ENCODE results near the gene TEX36.
"Not testable (repeated sequence)": the region's sequence is repeated elsewhere in the genome, so short reads cannot be mapped to it uniquely, and the experiment has no call there.

Gene TEX36

DNA sequence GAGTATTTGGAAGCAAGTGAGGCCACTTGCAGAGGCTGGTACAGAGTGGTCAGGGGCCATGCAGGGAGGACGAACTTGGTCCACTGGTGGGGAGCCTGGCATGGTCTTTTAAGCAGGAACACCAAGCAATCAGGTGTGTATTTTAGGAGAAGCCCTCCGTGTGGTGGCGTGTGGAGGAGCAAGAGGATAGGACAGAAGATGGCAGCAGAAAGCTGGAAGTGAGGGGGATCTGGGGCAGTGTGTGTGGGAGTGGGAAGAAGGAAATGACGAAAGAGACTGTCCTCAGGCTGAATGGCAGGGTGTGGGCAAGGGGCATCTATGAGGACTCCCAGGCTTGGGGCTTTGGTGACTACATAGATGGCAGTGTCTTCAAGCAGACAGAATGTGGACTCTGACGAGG lies 51.2 kb downstream of the TEX36 start:
- DNase-seq (ENCODE audit: low spot score): no peak

DNA sequence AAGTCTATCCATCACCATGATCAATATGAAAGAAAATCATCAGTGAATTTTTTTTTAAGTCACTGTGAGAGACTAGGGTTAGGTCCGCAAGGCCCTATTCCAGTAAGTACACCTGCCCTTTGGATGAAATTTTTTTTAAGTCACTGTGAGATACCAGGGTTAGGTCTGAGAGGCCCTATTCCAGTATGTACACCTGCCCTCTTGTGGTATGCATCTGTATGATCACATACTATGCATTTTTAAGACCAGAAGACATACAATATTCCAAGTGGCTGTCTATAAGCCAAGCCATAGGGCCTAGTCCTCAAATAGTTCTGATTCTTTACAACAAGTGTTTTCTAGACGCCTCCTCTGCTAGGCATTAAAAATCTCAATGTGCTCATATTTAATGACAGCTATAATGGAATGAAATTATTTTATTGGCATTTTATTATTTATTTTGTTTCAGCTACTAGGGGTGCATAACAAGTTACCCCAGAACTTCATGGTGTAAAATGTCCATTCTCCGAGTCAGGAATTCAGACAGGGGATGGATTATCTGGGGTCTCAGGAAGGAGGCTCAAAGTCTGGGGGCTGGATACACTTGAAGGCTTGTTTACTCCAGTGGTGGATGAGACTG lies 53.1 kb downstream of the TEX36 start:
- no peak for DNase-seq (ENCODE audit: low spot score)

DNA sequence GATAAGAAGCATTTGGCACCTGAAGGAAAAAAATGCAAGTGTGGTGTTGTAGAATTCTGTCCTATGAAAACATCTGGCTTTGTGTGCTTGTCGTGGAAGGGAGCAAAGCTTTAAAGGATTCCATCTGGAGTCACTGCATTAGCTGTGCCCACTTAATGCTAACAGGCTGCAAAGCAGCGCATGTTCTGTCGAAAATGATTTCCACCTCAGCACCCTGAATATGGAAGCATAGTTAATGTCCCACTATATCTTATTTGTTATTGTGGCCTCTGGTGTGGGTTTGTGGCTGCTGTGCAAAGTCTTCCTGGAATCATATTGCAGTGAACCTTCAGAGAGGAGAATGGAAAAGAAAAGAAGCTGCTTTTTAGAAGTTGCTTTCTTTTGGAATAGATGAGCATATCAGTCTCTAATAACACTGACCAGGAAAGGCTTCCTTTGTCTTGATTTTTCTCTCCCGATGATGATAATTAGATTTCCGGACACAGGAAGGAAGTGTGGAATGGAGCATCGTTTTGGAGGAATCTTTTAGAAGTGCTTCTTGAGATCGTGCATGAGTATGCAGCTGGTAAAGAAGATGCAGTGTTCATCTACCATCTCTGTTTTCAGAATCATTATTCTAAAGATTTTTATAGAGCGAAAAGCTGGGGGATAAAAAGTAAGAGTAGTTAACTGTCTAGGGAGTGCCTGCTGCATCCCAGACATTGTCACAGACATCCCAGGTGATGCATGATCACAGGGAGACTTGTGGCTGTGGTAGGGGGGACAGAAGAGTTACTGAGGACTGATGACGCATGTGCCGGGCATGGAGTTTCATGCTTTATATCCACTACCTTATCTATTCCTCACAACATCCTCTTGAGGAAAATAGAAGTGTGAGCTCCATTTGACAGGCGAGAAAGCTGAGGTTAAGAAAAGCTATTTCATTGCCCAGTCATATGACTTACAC lies 54.6 kb downstream of the TEX36 start:
- no peak for DNase-seq (ENCODE audit: low spot score)

DNA sequence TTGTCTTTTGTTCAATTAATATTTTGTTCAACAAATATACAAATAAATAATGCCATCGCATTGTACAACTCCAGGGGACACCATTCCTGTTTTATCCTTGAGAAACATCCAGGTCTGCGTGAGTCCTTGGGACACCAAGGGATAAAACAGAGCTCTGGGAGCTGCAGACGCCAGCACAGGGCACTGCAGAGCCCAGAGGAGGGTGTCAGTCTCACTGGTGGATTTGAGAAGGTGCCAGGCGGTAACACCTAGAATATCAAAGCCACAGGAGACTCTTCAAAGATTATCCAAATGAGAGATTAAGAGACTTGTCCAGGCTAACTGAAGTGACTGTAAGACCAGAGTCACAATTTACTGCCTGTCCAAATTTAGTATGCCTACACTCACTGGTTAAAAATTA lies 55.3 kb downstream of the TEX36 start:
- DNase-seq (ENCODE audit: low spot score): no peak

DNA sequence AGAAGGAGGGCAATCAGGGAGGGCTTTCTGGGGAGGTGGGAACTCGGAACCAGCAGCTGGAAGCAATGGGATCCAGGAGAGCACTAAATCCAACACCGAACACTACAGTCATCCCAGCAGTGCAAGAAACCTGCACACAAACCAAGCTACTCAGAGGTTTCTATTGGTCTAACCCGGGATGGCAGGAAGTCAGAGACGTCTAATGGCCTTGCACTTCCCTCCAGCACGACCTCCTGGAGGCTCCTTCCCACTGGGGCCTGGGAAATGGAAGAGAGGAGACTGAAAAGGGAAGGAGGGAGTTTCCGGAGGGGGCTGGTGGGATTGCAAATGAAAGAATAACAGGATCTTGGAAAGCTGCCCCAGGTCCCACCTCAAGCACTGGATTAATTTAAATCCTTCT lies 56.3 kb downstream of the TEX36 start:
- DNase-seq (ENCODE audit: low spot score): no peak

DNA sequence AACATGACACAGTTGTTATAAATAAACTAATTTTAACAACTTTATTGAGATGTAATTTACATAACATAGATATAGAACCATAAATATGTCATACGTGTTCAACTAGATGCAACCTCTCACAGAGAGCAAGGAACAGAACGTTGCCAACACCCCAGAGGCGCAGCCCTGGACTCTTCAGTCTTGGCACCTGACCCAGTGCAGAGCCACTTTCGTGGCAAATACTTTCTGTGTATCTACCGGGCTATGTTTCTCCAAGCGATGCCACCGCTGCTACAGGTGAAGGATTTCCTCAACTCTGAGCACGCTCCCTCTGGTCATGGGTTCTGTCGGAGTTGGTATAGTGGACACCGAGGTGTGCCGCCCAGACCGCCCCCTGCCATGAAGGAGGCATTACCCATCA lies 57.4 kb downstream of the TEX36 start:
- no peak for DNase-seq (ENCODE audit: low spot score)

DNA sequence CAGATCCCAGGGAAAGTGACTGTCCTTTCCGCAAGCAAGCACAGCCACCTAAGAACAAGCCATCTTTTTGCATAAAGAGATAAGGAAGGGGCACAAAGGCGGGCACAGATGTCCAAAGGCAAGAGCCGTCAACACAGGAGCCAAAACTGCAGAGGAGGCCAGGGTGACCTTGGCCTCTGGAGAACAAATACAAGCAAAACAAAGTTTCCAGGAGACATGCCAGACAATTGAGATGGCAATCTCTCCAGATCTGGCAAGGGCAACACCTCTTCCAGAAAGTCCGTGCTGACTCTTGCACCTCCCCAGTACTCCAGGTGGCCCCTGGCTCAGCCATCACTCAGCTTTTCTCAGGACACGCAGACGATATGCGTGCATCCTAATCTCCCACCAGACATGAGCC lies 58.2 kb downstream of the TEX36 start:
- no peak for DNase-seq (ENCODE audit: low spot score)

DNA sequence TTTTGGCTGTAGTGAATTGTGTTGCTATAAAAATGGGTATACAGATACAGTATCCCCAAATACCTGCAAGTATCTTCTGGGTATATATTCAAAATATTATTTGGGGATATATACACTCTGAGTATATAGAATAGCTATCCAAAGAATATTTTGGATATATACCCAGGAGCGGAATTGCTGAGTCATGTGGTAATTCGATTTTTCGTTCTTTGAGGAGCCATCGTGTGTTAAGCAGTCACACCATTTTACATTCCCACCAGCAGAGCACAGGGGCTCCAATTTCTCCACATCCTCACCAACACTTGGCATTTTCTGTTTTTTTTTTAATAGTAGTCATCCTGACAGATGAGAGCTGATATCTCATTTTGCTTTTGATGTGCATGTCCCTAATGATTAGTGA lies 61.9 kb downstream of the TEX36 start:
- no peak for DNase-seq (ENCODE audit: low spot score)

DNA sequence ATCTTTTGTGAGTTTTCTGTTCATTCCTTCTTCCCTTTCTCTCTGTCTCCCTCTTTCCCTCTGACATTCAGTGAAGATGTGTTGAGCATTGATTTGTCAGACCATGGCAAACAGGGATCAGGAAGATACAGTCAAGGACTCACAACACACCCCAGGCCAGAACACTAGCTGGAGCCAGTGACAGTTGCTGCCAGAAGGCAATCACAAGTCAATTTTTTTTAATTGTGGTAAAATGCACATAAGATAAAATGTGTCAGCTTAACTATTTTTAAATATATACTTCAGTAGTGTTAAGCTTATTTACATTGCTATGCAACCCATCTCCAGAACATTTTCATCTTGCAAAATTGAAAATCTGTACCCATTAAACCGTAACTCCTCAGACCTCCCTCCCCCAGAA lies 62.6 kb downstream of the TEX36 start:
- DNase-seq (ENCODE audit: low spot score): no peak

DNA sequence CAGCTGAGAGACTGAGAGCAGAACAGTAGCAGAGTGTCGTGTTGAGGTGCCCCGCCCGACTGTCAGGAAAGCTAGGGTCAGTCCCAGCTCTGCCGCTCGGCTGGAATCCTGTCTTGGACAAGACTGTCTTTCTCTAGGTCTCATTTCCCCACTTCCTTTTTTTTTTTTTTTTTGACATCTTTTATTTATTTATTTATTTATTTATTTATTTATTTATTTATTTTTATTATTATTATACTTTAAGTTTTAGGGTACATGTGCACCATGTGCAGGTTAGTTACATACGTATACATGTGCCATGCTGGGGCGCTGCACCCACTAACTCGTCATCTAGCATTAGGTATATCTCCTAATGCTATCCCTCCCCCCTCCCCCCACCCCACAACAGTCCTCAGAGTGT lies 69.9 kb downstream of the TEX36 start:
- DNase-seq (ENCODE audit: low spot score): not testable (repeated sequence)

DNA sequence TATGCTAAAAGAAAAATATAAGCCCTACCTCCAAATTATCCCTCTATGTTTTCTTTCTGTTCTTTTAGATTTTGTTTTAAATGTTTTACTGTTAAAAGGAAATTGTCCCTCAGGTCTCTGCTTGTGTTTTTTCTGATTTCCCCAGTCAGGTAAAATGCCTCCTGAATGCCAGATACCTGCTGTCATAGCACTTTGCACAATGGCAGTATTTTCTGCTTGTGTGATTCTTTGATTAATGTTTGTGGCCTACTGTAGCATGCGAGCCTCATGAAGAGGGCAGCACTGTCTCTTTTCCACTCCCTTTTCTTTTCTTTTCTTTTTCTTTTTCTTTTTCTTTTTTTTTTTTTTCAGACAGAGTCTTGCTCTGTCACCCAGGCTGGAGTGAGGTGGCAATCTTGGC lies 71.2 kb downstream of the TEX36 start:
- no peak for DNase-seq (ENCODE audit: low spot score)

DNA sequence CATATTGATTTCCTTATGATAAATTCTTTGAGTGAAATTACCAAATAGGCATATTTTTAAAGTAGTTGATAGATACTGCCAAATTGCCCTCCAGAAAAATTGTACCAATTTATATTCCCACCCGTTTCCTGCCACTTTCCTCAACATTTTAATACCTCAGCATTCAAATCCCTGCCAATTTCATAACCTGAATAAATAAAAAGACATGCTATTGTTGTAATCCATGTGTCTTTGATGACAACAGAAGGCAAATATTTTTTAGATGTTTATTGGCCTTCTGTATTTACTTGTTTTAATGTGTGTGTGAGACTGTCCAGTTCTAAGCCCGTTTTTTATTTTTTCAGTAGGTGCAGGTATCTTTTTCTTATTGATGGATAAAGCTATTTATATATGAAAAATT lies 71.7 kb downstream of the TEX36 start:
- no peak for DNase-seq (ENCODE audit: low spot score)

DNA sequence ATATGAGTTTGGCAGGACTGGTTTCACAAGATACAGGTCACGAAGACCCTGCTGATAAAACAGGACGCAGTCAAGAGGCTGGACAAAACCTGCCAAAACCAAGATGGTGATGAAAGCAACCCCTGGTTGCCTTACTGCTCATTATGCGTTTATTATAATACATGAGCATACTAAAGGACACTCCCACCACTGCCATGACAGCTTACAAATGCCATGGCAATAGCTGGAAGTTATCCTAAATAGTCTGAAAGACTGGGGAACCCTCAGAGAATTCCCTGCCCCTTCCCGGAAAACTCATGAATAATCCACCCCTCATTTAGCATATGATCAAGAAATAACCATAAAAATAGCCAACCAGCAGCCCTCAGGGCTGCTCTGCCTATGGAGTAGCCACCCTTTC lies 73.1 kb downstream of the TEX36 start:
- DNase-seq (ENCODE audit: low spot score): no peak

DNA sequence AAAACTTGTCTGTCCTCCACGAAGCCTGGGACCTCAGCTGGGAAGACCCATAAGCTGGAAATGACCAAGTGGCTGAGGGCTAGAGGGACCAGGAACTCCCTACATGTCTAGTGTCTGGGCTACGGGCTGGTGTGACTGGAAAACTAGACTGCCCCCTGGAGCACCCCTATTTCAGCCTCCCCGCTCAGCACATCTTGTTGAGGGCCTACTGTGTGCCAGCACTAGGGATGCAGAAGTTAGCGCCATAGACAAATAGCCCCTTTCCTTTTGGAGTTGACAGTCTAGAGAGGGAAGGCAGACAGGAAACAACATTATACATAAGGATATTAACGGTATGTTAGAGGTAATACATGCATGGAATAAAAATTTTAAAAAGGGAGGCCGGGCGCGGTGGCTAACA lies 74.5 kb downstream of the TEX36 start:
- no peak for DNase-seq (ENCODE audit: low spot score)

DNA sequence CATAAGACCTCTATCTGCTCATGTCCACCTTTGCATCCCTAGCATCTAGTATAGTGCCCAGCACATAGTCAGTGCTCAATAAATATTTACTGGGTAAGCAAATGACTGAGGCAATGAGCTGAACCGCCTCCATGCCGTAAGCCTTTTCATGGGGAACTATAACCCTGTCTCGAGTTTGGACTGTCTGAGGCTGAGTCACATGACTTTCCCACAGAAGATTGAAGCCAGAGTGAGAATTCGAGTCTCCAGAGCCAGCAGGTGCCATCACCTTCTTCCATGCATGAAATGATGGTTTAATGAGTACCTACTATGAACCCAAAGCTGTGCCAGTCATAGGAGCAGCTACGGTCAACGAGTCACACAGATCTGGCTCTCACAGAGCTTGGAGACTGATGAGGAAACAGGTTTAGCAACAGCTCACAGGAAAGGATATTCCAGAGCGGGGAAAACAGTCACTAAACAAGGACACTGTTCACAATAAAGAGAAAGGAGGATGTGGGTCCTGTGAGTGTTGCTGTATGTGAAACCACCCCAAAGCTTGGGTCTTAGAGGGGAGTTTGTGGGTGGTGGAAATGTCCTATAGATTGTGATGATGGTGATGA lies 75.2 kb downstream of the TEX36 start:
- no peak for DNase-seq (ENCODE audit: low spot score)

DNA sequence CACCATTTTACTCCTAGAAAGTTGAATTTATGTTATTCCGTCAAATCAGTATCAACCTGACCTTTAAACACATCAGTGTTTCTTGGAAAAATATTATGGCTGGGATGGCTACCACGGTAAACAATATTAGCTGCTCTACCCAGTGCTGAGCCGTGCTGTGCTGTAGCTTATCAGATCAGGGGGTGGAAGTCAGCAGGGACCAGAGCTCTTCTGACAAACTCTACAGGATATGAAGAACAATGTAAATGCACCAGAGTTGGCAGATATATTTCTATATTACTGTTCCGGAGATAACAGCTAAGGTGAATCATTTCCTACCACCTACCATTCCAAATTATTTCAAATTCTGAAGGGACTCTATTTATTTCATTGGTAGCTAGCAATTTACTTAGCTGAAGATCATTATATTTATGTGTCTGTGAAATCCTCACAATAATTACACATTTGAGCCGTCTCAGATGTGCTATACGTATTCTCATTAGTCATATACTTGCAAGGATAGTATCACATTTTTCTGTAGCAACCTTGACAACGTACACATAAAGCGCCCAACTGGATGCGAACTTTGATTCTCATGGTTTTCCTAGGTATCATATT lies 76.5 kb downstream of the TEX36 start:
- no peak for DNase-seq (ENCODE audit: low spot score)
